ENCODE results near the gene HEPN1.
A peak's percentile ranks its signal among the peaks of the same experiment; 100 is the strongest.

Gene HEPN1

GRCh38 chr11:124918950-124919349 lies at the start of gene HEPN1:
HEPN1 (plus strand) TSS chr11:124919250.
- no peak for DNase-seq (ENCODE audit: low read depth in 2 of 2)

GRCh38 chr11:124869331-124869730 lies 49.7 kb upstream of the HEPN1 start:
- no peak for DNase-seq (ENCODE audit: low read depth in 2 of 2)

- DNase-seq (ENCODE audit: low read depth in 2 of 2) = no peak
Observed at GRCh38 chr11:124869856-124870387, 49.1 kb upstream of the HEPN1 start.

DNA sequence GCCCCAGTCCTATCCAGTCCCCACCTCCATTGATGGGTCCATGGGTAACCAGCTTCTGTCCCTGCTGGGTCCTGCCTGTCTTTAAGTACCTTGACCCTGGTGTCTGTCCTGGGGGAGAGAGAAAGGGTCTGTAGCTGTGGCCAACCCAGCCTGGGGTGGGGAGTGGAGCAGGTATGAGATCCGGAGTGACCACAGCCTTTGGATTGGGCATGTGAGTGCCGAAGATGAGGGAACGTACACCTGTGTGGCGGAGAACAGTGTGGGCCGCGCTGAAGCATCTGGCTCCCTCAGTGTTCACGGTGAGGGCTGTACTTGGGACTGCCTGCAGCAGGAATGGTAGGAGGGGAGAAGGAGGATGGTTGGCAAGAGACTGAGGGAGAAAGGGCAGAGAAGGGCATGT lies 48.6 kb upstream of the HEPN1 start:
- DNase-seq (ENCODE audit: low read depth in 2 of 2) = no peak

GRCh38 chr11:124872280-124872679 lies 46.8 kb upstream of the HEPN1 start:
- no peak for DNase-seq (ENCODE audit: low read depth in 2 of 2)

GRCh38 chr11:124872741-124873140 lies 46.3 kb upstream of the HEPN1 start:
- no peak for DNase-seq (ENCODE audit: low read depth in 2 of 2)

DNA sequence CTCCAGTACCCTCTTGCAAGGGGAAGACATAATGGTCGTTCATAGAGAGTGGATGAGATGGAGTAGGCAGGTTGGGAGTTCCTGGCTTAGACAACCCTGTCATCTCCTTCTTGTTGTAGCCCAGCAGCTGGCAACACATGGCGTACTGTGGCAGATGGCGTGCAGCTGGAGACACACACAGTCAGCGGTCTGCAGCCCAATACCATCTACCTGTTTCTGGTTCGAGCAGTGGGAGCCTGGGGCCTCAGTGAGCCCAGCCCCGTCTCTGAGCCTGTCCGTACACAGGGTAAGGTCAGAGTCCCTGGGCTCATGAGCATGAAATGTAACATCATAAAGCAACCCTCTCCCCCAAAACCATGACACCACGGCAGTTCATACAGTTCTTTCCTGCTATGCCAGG lies 45.1 kb upstream of the HEPN1 start:
- no peak for DNase-seq (ENCODE audit: low read depth in 2 of 2)

GRCh38 chr11:124874571-124875255 lies 44.3 kb upstream of the HEPN1 start:
- no peak for DNase-seq (ENCODE audit: low read depth in 2 of 2)

GRCh38 chr11:124875401-124875800 lies 43.6 kb upstream of the HEPN1 start:
- DNase-seq (ENCODE audit: low read depth in 2 of 2) = no peak

GRCh38 chr11:124875943-124876817 lies 42.9 kb upstream of the HEPN1 start:
- DNase-seq (ENCODE audit: low read depth in 2 of 2) = peak; percentile 37 to 59

GRCh38 chr11:124876818-124877630 lies 42.0 kb upstream of the HEPN1 start:
- DNase-seq (ENCODE audit: low read depth in 2 of 2) = no peak

GRCh38 chr11:124877631-124877909 lies 41.5 kb upstream of the HEPN1 start:
- DNase-seq (ENCODE audit: low read depth in 2 of 2) = no peak

DNA sequence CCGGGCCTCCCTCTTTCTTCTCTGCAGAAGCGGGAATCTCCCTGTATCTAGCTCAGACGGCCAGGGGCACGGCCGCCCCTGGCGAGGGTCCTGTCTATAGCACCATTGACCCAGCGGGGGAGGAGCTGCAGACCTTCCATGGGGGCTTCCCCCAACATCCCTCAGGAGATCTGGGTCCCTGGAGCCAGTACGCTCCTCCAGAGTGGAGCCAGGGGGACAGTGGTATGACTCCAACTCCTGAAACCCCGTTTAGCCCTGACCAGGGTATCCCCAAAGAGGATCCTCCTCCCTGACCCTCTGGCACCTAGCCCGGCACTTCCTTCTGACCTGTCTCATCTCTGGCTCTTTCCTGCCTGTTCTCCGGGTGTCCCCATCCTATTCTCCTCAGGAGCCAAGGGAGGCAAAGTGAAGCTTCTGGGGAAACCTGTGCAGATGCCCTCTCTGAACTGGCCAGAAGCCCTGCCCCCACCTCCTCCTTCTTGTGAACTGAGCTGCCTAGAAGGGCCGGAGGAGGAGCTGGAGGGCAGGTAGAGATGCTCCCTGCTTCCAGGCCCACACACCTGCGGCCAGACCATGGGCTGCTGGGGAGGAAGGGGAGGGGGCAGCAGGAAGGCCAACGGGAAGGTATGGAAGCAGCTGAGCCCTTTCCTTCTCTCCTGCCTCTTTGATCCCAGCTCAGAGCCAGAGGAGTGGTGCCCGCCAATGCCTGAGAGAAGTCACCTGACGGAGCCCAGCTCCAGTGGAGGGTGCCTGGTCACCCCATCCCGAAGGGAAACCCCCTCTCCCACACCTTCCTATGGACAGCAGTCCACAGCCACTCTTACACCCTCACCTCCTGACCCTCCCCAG lies 40.9 kb upstream of the HEPN1 start:
- no peak for DNase-seq (ENCODE audit: low read depth in 2 of 2)

DNA sequence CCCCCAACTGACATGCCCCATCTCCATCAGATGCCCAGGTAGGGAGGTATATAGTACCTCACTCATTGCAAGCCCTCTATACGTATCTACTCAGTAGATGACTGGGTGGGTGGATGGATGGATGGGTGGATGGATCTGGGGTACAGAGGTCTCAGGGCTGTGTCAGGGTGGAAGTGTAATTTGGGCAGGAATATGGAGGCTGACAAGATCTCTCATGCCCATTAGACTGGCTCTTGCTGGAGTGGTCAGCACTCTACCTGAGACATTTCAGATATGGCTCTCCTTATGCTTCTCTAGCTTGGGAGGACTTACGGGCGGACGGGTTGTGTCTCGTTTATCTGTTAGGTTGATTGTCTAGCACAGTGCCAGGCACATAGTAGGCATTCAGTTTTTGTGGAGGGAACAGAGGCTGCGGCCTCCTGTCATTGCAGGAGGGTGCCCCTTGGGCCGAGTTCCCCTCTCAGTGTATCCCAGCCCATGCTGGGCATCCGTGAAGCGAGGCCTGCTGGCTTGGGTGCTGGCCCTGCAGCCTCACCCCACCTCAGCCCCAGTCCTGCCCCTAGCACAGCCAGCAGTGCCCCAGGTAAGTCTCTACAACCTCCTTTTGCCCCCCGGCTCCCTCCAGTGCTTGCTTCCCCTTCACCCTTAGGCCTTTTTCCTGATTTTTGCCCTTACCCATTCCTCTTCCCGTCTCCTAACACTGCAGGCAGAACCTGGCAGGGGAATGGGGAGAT lies 40.1 kb upstream of the HEPN1 start:
- DNase-seq (ENCODE audit: low read depth in 2 of 2) = no peak

GRCh38 chr11:124879493-124880289 lies 39.4 kb upstream of the HEPN1 start:
- DNase-seq (ENCODE audit: low read depth in 2 of 2) = no peak

DNA sequence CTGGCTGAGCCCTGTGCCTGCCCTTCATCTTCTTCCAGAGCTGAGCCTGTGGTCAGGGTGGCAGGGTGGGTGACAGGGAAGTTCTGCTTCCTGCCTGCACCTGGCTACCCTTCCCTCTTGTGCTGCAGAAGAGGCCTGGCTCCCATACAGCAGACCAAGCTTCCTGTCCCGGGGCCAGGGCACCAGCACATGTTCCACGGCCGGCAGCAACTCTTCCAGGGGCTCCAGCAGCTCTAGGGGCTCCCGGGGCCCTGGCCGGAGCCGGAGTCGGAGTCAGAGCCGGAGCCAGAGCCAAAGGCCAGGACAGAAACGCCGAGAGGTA lies 38.8 kb upstream of the HEPN1 start:
- no peak for DNase-seq (ENCODE audit: low read depth in 2 of 2)

DNA sequence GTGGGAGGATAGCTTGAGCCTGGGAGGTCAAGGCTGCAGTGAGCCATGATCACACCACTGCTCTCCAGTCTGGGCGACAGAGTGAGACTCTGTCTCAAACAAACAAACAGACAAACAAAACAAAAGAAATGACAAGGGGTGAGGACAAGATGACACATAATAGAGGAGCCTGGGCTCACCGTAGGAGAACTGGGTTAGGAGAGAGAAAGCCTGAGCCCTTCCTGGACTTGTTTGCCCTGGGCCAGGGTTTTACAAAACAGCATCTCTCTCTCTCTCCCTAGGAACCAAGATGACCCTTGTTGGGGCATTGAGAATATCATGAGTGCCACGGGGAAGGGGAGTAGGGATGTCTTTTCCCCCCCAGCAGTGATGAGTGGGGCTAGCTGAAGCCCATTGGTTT lies 38.1 kb upstream of the HEPN1 start:
- DNase-seq (ENCODE audit: low read depth in 2 of 2) = no peak

DNA sequence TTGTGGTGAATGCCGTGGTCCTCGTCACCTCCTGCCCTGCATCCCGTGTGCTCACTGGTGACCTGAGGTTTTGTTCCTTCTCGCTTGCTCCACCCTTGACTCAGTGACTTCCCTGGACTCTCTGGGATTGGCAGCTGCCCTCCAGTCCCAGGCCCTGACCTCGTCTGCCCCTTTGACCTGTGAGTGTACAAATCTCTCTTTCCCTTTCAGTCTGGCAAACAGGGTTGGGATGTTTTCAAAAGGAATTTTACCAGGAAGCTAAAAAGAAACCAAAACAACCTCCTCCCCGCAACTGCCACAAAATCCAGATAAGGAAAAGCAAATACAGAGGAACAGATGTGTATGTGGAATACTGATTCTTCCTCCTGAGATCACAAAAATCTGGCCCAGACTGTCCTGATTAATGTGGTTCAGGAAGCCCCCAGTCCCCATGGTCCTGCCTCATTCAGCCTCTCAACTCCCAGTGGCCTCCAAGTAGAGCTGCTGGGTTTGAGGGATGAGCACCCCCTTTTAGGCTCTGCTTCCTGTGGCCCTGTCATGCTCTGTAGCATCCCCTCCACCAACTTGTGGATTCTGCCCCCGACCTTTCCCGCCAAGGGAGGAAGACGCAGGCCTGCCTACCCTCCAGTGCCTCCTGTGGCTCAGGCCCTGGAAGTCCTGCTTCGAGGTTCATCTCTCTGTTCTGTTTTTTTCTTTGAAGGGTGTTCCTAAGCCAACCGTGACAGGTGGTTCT lies 36.5 kb upstream of the HEPN1 start:
- DNase-seq (ENCODE audit: low read depth in 2 of 2) = no peak

DNA sequence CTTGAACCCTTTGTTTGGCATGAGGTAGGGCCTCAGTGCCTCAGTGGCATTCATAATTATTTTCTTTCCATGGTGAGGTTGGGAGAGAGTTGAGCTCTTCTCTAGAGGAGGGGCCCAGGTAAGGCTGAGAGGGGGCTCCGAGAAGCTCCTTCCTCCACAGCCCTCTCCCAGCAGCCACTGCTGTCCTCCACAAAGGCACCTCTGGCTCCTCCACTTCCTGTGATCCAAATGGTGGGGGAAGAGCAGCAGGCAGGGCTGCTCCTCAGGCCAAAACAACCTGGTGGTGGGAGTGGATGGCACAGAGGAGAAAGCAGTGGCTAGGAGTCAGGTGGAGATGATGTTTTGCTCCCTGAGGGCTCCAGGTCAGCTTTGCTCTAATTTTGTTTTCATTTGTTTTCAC lies 34.7 kb upstream of the HEPN1 start:
- DNase-seq (ENCODE audit: low read depth in 2 of 2) = no peak

Measured in stimulated activated CD4-positive, alpha-beta T cell treated with anti-CD3 and anti-CD28 coated beads, Interleukin-1b, Interleukin-23, amount 100 ng/mL, for 1 hour (primary cell).